Ovary (tissue), 9 donors: ENCODE data around the gene MBP. TPM values are rescaled to one million over a fixed set of nuclear protein-coding genes. Genes with fewer than 3 reads are reported as not detected.
"Not testable (repeated sequence)": the region's sequence is repeated elsewhere in the genome, so short reads cannot be mapped to it uniquely, and the experiment has no call there.

ENCODE experiments used
- DNase-seq, 5 donors: peaks; one replicate each; pipeline ENCODE4 v3.0.0-alpha.2; 2019 to 2020
- H3K27ac ChIP-seq, 2 donors: fragments of 200-600 bp; one replicate each; pipeline versions ENCODE4 v1.5.1 to v1.8.0; 2019 to 2022
- H3K27me3 ChIP-seq: fragments of 200-600 bp; one replicate; pipeline ENCODE4 v1.8.0; 2022
- H3K36me3 ChIP-seq: fragments of 200-600 bp; sonication (generic); one replicate; pipeline ENCODE4 v1.5.1; 2019
- H3K4me1 ChIP-seq: one replicate; pipeline ENCODE4 v1.8.1; 2013; ENCODE audit warnings: mild to moderate bottlenecking, moderate library complexity; ENCODE audit not compliant: insufficient read depth
- H3K4me3 ChIP-seq: fragments of 200-600 bp; sonication (generic); one replicate; pipeline ENCODE4 v1.5.1; 2017
- H3K9me3 ChIP-seq, 2 donors: fragments of 200-600 bp in 1 of 2; sonication (generic) in 1 of 2; one replicate each; pipeline versions ENCODE4 v1.5.1 to v1.8.1; 2013 to 2019; ENCODE audit warnings: mild to moderate bottlenecking in 1 of 2, moderate library complexity in 1 of 2
- CTCF ChIP-seq, 3 donors: fragments of 450-650 bp in 2 of 3; fragments of 200-600 bp in 1 of 3; IDR thresholded peaks; one replicate each; pipeline versions ENCODE4 v1.5.1 to v1.8.0; 2016 to 2022; ENCODE audit warnings: antibody characterized with exemption in 3 of 3, mild to moderate bottlenecking in 1 of 3
- EP300 ChIP-seq: sonication (generic); formaldehyde crosslinking; IDR thresholded peaks from one replicate; pipeline ENCODE4 v1.6.1; 2017; ENCODE audit warnings: antibody characterized with exemption
- POLR2A ChIP-seq: fragments of 450-650 bp; IDR thresholded peaks from one replicate; pipeline ENCODE4 v1.6.1; 2017; ENCODE audit warnings: antibody characterized with exemption, mild to moderate bottlenecking, moderate library complexity
- WGBS, 3 donors: extraction: QIAGEN DNeasy Blood & Tissue Kit in 1 of 3; methylation state at CpG; one replicate each; pipeline versions ENCODE4 v1.1.5 to v1.1.7; 2013 to 2017; 5-methylcytosine and 5-hydroxymethylcytosine counted together
- intact Hi-C, 4 donors: fragments of 100-400 bp; cut with DNase I; formaldehyde crosslinking; loops; one replicate each; pipeline versions ENCODE4 v1.11.0 to v1.15.1; 2022 to 2023
- polyA plus RNA-seq, 2 donors: library from polyadenylated mRNA; stranded (reverse); fragments of 200-250 nt in 1 of 2; fragments of 350-450 nt in 1 of 2; fragmentation: Illumina TruSeq in 1 of 2; extraction: RNeasy Lipid Tissue Mini Kit (QIAGEN cat#74804) in 1 of 2; gene quantifications; one replicate each; pipeline ENCODE4 v1.2.3, GENCODE V29; 2013 to 2014
- total RNA-seq, 7 donors: library from RNA; depleted of rRNA in 2 of 7; stranded (reverse); fragments of >200 nt in 2 of 7; fragmentation: NEBNext Ultra II Directional in 3 of 7; extraction: Animal tissue kit (Norgen Biotek cat#: 25700) in 3 of 7; gene quantifications; one replicate each; pipeline versions ENCODE4 v1.1.0 to v1.2.4, GENCODE V29; 2016 to 2023
- donor health status: DM: no; HTN: no; CAD: no; lungs with moderate emphysema.
- donor health status: DM: no; HTN: no; CAD: no.
- donor health status: Bipolar disorder and iron deficiency.
- donor health status: DM: yes; HTN: yes; CAD: no.
- donor health status: DM: no; HTN: no; CAD: no.
- donor health status: DM: yes; HTN: yes; CAD: no.

Gene MBP
- total and polyA plus RNA-seq, 9 donors: 7.1 to 38.2 (median 23.2) TPM

- 94% methylated on average over 12 of the region's 12 CpGs for WGBS, 3 donors
- no peaks in the 10 kb centered on the region for H3K4me1 ChIP-seq
- intact Hi-C loops: no loop called here
- H3K4me3 ChIP-seq: no peak overlapping the region
- no peak overlapping the region for H3K27ac ChIP-seq
- no peaks in the 10 kb centered on the region for H3K9me3 ChIP-seq
- H3K27me3 ChIP-seq: no peaks in the 10 kb centered on the region
- DNase-seq: no peak
- H3K36me3 ChIP-seq: no peaks in the 10 kb centered on the region
- TF ChIP-seq CTCF (IDR thresholded peaks at IDR 0.05): no peak
These were observed 110.5 kb downstream of the MBP start for GRCh38 chr18:77022116-77022515.

GRCh38 chr18:77021478-77021877 lies 111.1 kb downstream of the MBP start:
- H3K4me3 ChIP-seq, H3K9me3 ChIP-seq, H3K27ac ChIP-seq, H3K4me1 ChIP-seq, H3K36me3 ChIP-seq, DNase-seq, intact Hi-C loops, H3K27me3 ChIP-seq: not testable (repeated sequence)
- 88 to 95% (median 93%) methylated on average over 14 of the region's 14 CpGs for WGBS, 3 donors

- Histone ChIP-seq H3K4me1 (no peaks in the 10 kb centered on the region), H3K27me3 (no peaks in the 10 kb centered on the region), H3K27ac (no peak overlapping the region), H3K9me3 (no peaks in the 10 kb centered on the region), H3K36me3 (no peaks in the 10 kb centered on the region), H3K4me3 (no peak overlapping the region)
- intact Hi-C loops: no loop called here
- no peak for TF ChIP-seq CTCF (IDR thresholded peaks at IDR 0.05)
- TF ChIP-seq EP300: no peak
- no peak for TF ChIP-seq POLR2A
- DNase-seq: no peak
- WGBS, 3 donors: 94% methylated on average over 9 of the region's 9 CpGs
These were observed 111.5 kb downstream of the MBP start for GRCh38 chr18:77021075-77021474.

- no peak for TF ChIP-seq EP300
- TF ChIP-seq CTCF (IDR thresholded peaks at IDR 0.05): no peak
- Histone ChIP-seq H3K27me3 (no peaks in the 10 kb centered on the region), H3K27ac (no peak overlapping the region), H3K9me3 (no peaks in the 10 kb centered on the region), H3K4me3 (no peak overlapping the region), H3K4me1 (no peaks in the 10 kb centered on the region), H3K36me3 (no peaks in the 10 kb centered on the region)
- WGBS, 3 donors: 88 to 92% (median 89%) methylated on average over 11 of the region's 11 CpGs
- no peak for DNase-seq
- intact Hi-C loops: no loop called here
These were observed 112.0 kb downstream of the MBP start for GRCh38 chr18:77020561-77020960.

GRCh38 chr18:77019641-77020040 lies 112.9 kb downstream of the MBP start:
- no peak for TF ChIP-seq CTCF (IDR thresholded peaks at IDR 0.05)
- TF ChIP-seq POLR2A: no peak
- no peak for TF ChIP-seq EP300
- 95 to 98% (median 97%) methylated on average over 9 of the region's 9 CpGs for WGBS, 3 donors
- intact Hi-C loops: loop anchor here in 1 of 4 donors (10.0 kb wide), 1 partner anchor 85 kb away; no protein-coding TSS in a partner anchor
- peaks cover 1% of the 10 kb centered on the region for H3K4me1 ChIP-seq
- no peaks in the 10 kb centered on the region for H3K27me3 ChIP-seq
- no peak overlapping the region for H3K27ac ChIP-seq
- H3K9me3 ChIP-seq: no peaks in the 10 kb centered on the region
- H3K36me3 ChIP-seq: no peaks in the 10 kb centered on the region
- no peak overlapping the region for H3K4me3 ChIP-seq
- DNase-seq: no peak

- H3K36me3 ChIP-seq: not testable (repeated sequence)
- intact Hi-C loops: loop anchor here in 1 of 4 donors (10.0 kb wide), 1 partner anchor 86 kb away; no protein-coding TSS in a partner anchor
These were observed 113.9 kb downstream of the MBP start for GRCh38 chr18:77018650-77019049.

More at GRCh38 chr18:77018650-77019049, 113.9 kb downstream of the MBP start:
- not testable (repeated sequence) for H3K4me3 ChIP-seq, H3K27me3 ChIP-seq, H3K27ac ChIP-seq, DNase-seq, H3K9me3 ChIP-seq, H3K4me1 ChIP-seq
